SHP77 treated with DMSO at 0.1 percent for 48 hours (cell line): ENCODE measurements around the gene CDK6.

Experiments used
- DNase-seq: peaks from one replicate; lab custom pipeline; 2025; lab: John Stamatoyannopoulos, UW

The CDK6 gene

GRCh38 chr7:92845736-92846135, 9.4 kb upstream of the CDK6 start:
- no peak for DNase-seq

- DNase-seq = no peak
Observed at GRCh38 chr7:92843781-92844180, 7.4 kb upstream of the CDK6 start.

GRCh38 chr7:92843034-92843760, 6.8 kb upstream of the CDK6 start:
- no peak for DNase-seq

- DNase-seq = no peak
Observed at GRCh38 chr7:92841192-92841591, 4.8 kb upstream of the CDK6 start.

GRCh38 chr7:92840316-92840715, 3.9 kb upstream of the CDK6 start:
- DNase-seq = no peak

GRCh38 chr7:92839901-92840300, 3.5 kb upstream of the CDK6 start:
- DNase-seq = no peak

- no peak for DNase-seq
Observed at GRCh38 chr7:92838934-92839333, 2.6 kb upstream of the CDK6 start.

- no peak for DNase-seq
Observed at GRCh38 chr7:92837000-92837749, 802 bp upstream of the CDK6 start.

- no peak for DNase-seq
Observed at GRCh38 chr7:92835851-92836488, 403 bp downstream of the CDK6 start.

- DNase-seq = no peak
Observed at GRCh38 chr7:92835261-92835850, 1.0 kb downstream of the CDK6 start.

- no peak for DNase-seq
Observed at GRCh38 chr7:92834507-92835260, 1.7 kb downstream of the CDK6 start.

GRCh38 chr7:92833766-92834506, 2.4 kb downstream of the CDK6 start:
- DNase-seq = peak; percentile 4

GRCh38 chr7:92833024-92833765, 3.2 kb downstream of the CDK6 start:
- DNase-seq = peak; percentile 40

GRCh38 chr7:92832534-92833023, 3.8 kb downstream of the CDK6 start:
- no peak for DNase-seq

GRCh38 chr7:92831716-92832533, 4.4 kb downstream of the CDK6 start:
- DNase-seq = peak; percentile 26

- DNase-seq = peak; percentile 16
Observed at GRCh38 chr7:92830532-92831110, 5.8 kb downstream of the CDK6 start.

- DNase-seq = no peak
Observed at GRCh38 chr7:92830027-92830426, 6.3 kb downstream of the CDK6 start.

- no peak for DNase-seq
Observed at GRCh38 chr7:92827464-92828120, 8.8 kb downstream of the CDK6 start.
